K562 (cell line): ENCODE measurements around the gene OR4D2. TPM values are rescaled to one million over a fixed set of nuclear protein-coding genes. Genes with fewer than 3 reads are reported as not detected.

Experiments used
- ATAC-seq: fragments of 200-7000 bp; cut with Tn5 transposase; 3 replicates; pipeline ENCODE4 v1.9.1; 2020; ENCODE audit warnings: moderate library complexity
- BruUV-seq: library from RNA; stranded (reverse); fragments of 400-500 nt; replicated peaks from 2 replicates; lab custom pipeline; 2021; lab: Mats Ljungman, UMichigan
- CTCF ChIA-PET: fragments of 300-600 bp; formaldehyde crosslinking; extraction: SDS; loops from one replicate; lab custom pipeline; 2021; ENCODE audit warnings: low intra/inter-chr PET ratio; lab: Yijun Ruan, JAX
- POLR2A ChIA-PET: fragments of 300-600, 350-650 bp; sonication (Branson Sonifier 250); formaldehyde crosslinking; extraction: SDS; loops from one replicate; lab custom pipeline; 2021; ENCODE audit warnings: antibody characterized with exemption, inconsistent platforms; lab: Yijun Ruan, JAX
- DNase-seq, 4 experiments: peaks; one replicate each; pipeline versions ENCODE4 v3.0.0 to v3.0.0-alpha.2; 2011 to 2018; ENCODE audit warnings: low spot score in 3 of 4, mixed read lengths in 3 of 4; ENCODE audit errors: extremely low read depth in 1 of 4
- FAIRE-seq: peaks from 2 replicates; lab custom pipeline; 2011; peaks lifted over from hg19 to GRCh38; lab: Jason Lieb, UNC
- H2AFZ ChIP-seq: 2 replicates; pipeline ENCODE4 v1.6.0; 2011; ENCODE audit warnings: low read depth, low read length, control low read depth, inconsistent platforms
- H3K27ac ChIP-seq: fragments of 200-600 bp; 3 replicates; pipeline ENCODE4 v1.8.0; 2011; ENCODE audit warnings: low read depth, mild to moderate bottlenecking, control low read depth, inconsistent platforms, low read length, moderate library complexity, mixed read lengths; ENCODE audit errors: extremely low read depth
- H3K27me3 ChIP-seq, 2 experiments: fragments of 300-600 bp in 1 of 2; 2 replicates in 1 of 2; 3 replicates in 1 of 2; pipeline versions ENCODE4 v1.6.0 to v1.8.0; 2011; ENCODE audit warnings: inconsistent platforms in 2 of 2, low read length in 2 of 2, mild to moderate bottlenecking in 1 of 2, mixed read lengths in 1 of 2, moderate library complexity in 1 of 2; ENCODE audit not compliant: control insufficient read depth in 2 of 2, insufficient read depth in 2 of 2
- H3K36me3 ChIP-seq: fragments of 300-600 bp; 3 replicates; pipeline ENCODE4 v1.8.0; 2011; ENCODE audit warnings: mild to moderate bottlenecking, low read length, inconsistent platforms; ENCODE audit not compliant: control insufficient read depth, insufficient read depth
- H3K4me1 ChIP-seq, 2 experiments: fragments of 200-600 bp in 1 of 2; replicated peaks in 1 of 2; 2 replicates in 1 of 2; 3 replicates in 1 of 2; pipeline versions ENCODE4 v1.5.1 to v1.8.0; 2011; ENCODE audit warnings: inconsistent platforms in 2 of 2, low read length in 2 of 2, mild to moderate bottlenecking in 1 of 2, mixed read lengths in 1 of 2, moderate library complexity in 1 of 2; ENCODE audit not compliant: control insufficient read depth in 2 of 2, insufficient read depth in 2 of 2
- H3K4me2 ChIP-seq: 2 replicates; pipeline ENCODE4 v1.6.1; 2011; ENCODE audit warnings: low read length, control low read depth, inconsistent platforms, mixed read lengths; ENCODE audit not compliant: insufficient read depth
- H3K4me3 ChIP-seq: fragments of 200-600 bp; sonication (generic), shearing (Covaris generic); 2 replicates; pipeline ENCODE4 v1.5.1; 2016; ENCODE audit warnings: control low read depth, inconsistent platforms
- H3K79me2 ChIP-seq: fragments of 200-600 bp; 3 replicates; pipeline ENCODE4 v1.8.0; 2011; ENCODE audit warnings: low read length, inconsistent platforms; ENCODE audit not compliant: control insufficient read depth, insufficient read depth
- H3K9ac ChIP-seq, 2 experiments: 2 replicates each; pipeline versions ENCODE4 v1.6.0 to v1.6.1; 2011; ENCODE audit warnings: low read depth in 2 of 2, low read length in 2 of 2, control low read depth in 1 of 2, inconsistent platforms in 1 of 2, mild to moderate bottlenecking in 1 of 2, mixed read lengths in 1 of 2; ENCODE audit not compliant: insufficient read depth in 1 of 2
- H3K9me1 ChIP-seq: one replicate; pipeline ENCODE4 v1.6.0; 2011; ENCODE audit warnings: inconsistent platforms, mild to moderate bottlenecking, low read length, moderate library complexity; ENCODE audit not compliant: control insufficient read depth, insufficient read depth
- H3K9me3 ChIP-seq: replicated peaks from 2 replicates; pipeline ENCODE4 v1.5.1; 2011; ENCODE audit warnings: low read depth, low read length, inconsistent platforms; ENCODE audit not compliant: control insufficient read depth, insufficient read depth
- H4K20me1 ChIP-seq: replicated peaks from 2 replicates; pipeline ENCODE4 v1.6.1; 2011; ENCODE audit warnings: low read length, inconsistent platforms, mixed read lengths; ENCODE audit not compliant: control insufficient read depth, insufficient read depth
- ADNP ChIP-seq: fragments of 200-800 bp; sonication (Bioruptor generic); IDR thresholded peaks from 2 replicates; pipeline ENCODE4 v1.6.1; 2016; ENCODE audit warnings: missing genetic modification characterization, missing compliant biosample characterization
- ARID2 ChIP-seq: fragments of 450-650 bp; IDR thresholded peaks from 2 replicates; pipeline ENCODE4 v1.6.1; 2017; ENCODE audit warnings: antibody characterized with exemption, mild to moderate bottlenecking
- ATF4 ChIP-seq: fragments of 450-650 bp; formaldehyde crosslinking; IDR thresholded peaks from 2 replicates; pipeline ENCODE4 v1.4.0; 2022; ENCODE audit warnings: mild to moderate bottlenecking, moderate library complexity
- CAMTA2 ChIP-seq: fragments of 250-450 bp; sonication (Bioruptor Pico); conservative IDR thresholded peaks from 2 replicates; pipeline ENCODE4 v1.5.1; 2022
- E2F8 ChIP-seq: fragments of 450-650 bp; IDR thresholded peaks from 2 replicates; pipeline ENCODE4 v1.7.1; 2018; ENCODE audit warnings: mild to moderate bottlenecking, low read depth; ENCODE audit not compliant: partially characterized antibody
- ETS1 ChIP-seq: conservative IDR thresholded peaks from 2 replicates; pipeline ENCODE4 v1.6.1; 2011; ENCODE audit warnings: low read depth, mild to moderate bottlenecking, low read length; ENCODE audit not compliant: control insufficient read depth
- FOXK2 ChIP-seq, 2 experiments: fragments of 450-650 bp; IDR thresholded peaks in 1 of 2; conservative IDR thresholded peaks in 1 of 2; 2 replicates each; pipeline ENCODE4 v1.6.1; 2016; ENCODE audit warnings: low read depth in 2 of 2, mild to moderate bottlenecking in 1 of 2
- HMGXB4 ChIP-seq: sonication (generic); formaldehyde crosslinking; IDR thresholded peaks from 2 replicates; pipeline ENCODE4 v1.8.1; 2023; ENCODE audit warnings: mild to moderate bottlenecking, missing genetic modification reagents
- HNRNPL ChIP-seq: fragments of 200-400 bp; formaldehyde crosslinking; IDR thresholded peaks from 2 replicates; pipeline ENCODE4 v1.6.1; 2017; ENCODE audit warnings: low read depth, mild to moderate bottlenecking, low read length
- LEF1 ChIP-seq: fragments of 450-650 bp; IDR thresholded peaks from 2 replicates; pipeline ENCODE4 v1.6.1; 2016; ENCODE audit warnings: mild to moderate bottlenecking
- NCOA4 ChIP-seq: fragments of 450-650 bp; IDR thresholded peaks from 2 replicates; pipeline ENCODE4 v1.6.1; 2018; ENCODE audit warnings: mild to moderate bottlenecking; ENCODE audit not compliant: partially characterized antibody
- PHB2 ChIP-seq: fragments of 450-650 bp; IDR thresholded peaks from 2 replicates; pipeline ENCODE4 v1.6.1; 2017; ENCODE audit warnings: low read depth
- ZC3H11A ChIP-seq: IDR thresholded peaks from 2 replicates; pipeline ENCODE4 v1.6.1; 2012; ENCODE audit warnings: low read depth, low read length, improper control_type of control experiment
- ZNF133 ChIP-seq: fragments of 250-450 bp; sonication (Bioruptor Pico); IDR thresholded peaks from 2 replicates; pipeline ENCODE4 v1.4.0; 2020; ENCODE audit warnings: mild to moderate bottlenecking
- ZNF134 ChIP-seq: fragments of 250-450 bp; sonication (Bioruptor Pico); conservative IDR thresholded peaks from 2 replicates; pipeline ENCODE4 v1.4.0; 2020
- ZNF143 ChIP-seq: sonication (generic); formaldehyde crosslinking; IDR thresholded peaks from 2 replicates; pipeline ENCODE4 v1.9.0; 2022; ENCODE audit warnings: mild to moderate bottlenecking, missing genetic modification reagents
- ZNF431 ChIP-seq: sonication (generic); formaldehyde crosslinking; IDR thresholded peaks from 2 replicates; pipeline ENCODE4 v1.8.0; 2022; ENCODE audit warnings: mild to moderate bottlenecking, missing genetic modification reagents
- ZNF764 ChIP-seq: fragments of 250-450 bp; sonication (Bioruptor Pico); IDR thresholded peaks from 2 replicates; pipeline ENCODE4 v1.4.0; 2020; ENCODE audit warnings: low read depth, mild to moderate bottlenecking, moderate library complexity
- WGBS: fragments of 100-300 bp; shearing (Covaris generic); methylation state at CpG from one replicate; pipeline ENCODE4 v1.1.6; 2016; ENCODE audit warnings: low coverage, mixed read lengths; ENCODE audit not compliant: insufficient coverage; ENCODE audit errors: missing lambda C conversion rate; 5-methylcytosine and 5-hydroxymethylcytosine counted together
- in situ Hi-C: fragments of 300-500 bp; cut with MboI; formaldehyde crosslinking; loops from 4 replicates; pipeline ENCODE4 v1.15.0; 2018; ENCODE audit warnings: inconsistent platforms, mixed read lengths
- intact Hi-C: fragments of 100-400 bp; cut with micrococcal nuclease; formaldehyde crosslinking; loops from 2 replicates; pipeline ENCODE4 v1.14.2; 2022
- polyA plus RNA-seq, 8 experiments: library from polyadenylated mRNA; depleted of rRNA in 4 of 8; stranded (reverse) in 5 of 8; unstranded in 3 of 8; fragments of >200 nt; fragmentation: Nextera tagmentation in 2 of 8; fragmentation: Illumina TruSeq in 1 of 8; extraction: Ambion mirVana in 2 of 8; extraction: Trizol in 1 of 8; gene quantifications; 2 replicates each; pipeline versions ENCODE4 v1.2.1 to v1.2.3, GENCODE V29; 2011 to 2014; ENCODE audit warnings: inconsistent platforms in 1 of 8, missing spikeins in 1 of 8
- total RNA-seq, 7 experiments: library from RNA; depleted of rRNA in 6 of 7; stranded (reverse); fragments of >200 nt in 6 of 7; fragmentation: Illumina TruSeq in 2 of 7; extraction: Trizol in 2 of 7; gene quantifications; 2 replicates each; pipeline versions ENCODE4 v1.2.1 to v1.2.3, GENCODE V29; 2011 to 2021; ENCODE audit warnings: low replicate concordance in 1 of 7

The OR4D2 gene
- total and polyA plus RNA-seq, 9 of the 15 experiments (the other 6 are each of a cell fraction or from before 2014, with no cell fraction given), result not detected

- H3K4me2 ChIP-seq, result no peak overlapping the region
- no TSS peak for BruUV-seq
- TF ChIP-seq E2F8 (no peak), ZNF134 (CRISPR knock-in tag) (no peak), ETS1 (no peak), HMGXB4 (CRISPR knock-in tag) (no peak), NCOA4 (no peak), FOXK2 (conservative IDR thresholded peaks at IDR 0.05 in 1 of 2, IDR thresholded peaks at IDR 0.05 in 1 of 2; ENCODE audit: low read depth in 2 of 2) (no peak), HNRNPL (no peak), ZC3H11A (no peak), ZNF143 (CRISPR knock-in tag) (no peak), LEF1 (no peak), ZNF431 (no peak), ATF4 (no peak), ADNP (tag) (no peak), ARID2 (no peak), CAMTA2 (CRISPR knock-in tag) (no peak), ZNF764 (CRISPR knock-in tag) (no peak), PHB2 (no peak), ZNF133 (no peak)
These were observed 22.0 kb upstream of the OR4D2 start for GRCh38 chr17:58144801-58145200.

More at GRCh38 chr17:58144801-58145200, 22.0 kb upstream of the OR4D2 start:
- Histone ChIP-seq H3K27ac (no peak overlapping the region), H3K4me1 (no peaks in the 10 kb centered on the region), H3K9me1 (no peaks in the 10 kb centered on the region), H4K20me1 (no peaks in the 10 kb centered on the region), H3K9ac (no peak overlapping the region), H3K36me3 (no peaks in the 10 kb centered on the region), H2AFZ (no peak overlapping the region), H3K4me3 (no peak overlapping the region), H3K9me3 (no peaks in the 10 kb centered on the region), H3K79me2 (no peaks in the 10 kb centered on the region), H3K27me3 (peaks cover 5 to 10% of the 10 kb centered on the region in 2 experiments; a peak in 2 of 5 replicates)
- in situ Hi-C loops, result no loop called here
- ATAC-seq (no peak), FAIRE-seq (no peak), DNase-seq (no peak)
- intact Hi-C loops, result no loop called here
- POLR2A ChIA-PET, result no interaction called here
- CTCF ChIA-PET, result no interaction called here
- WGBS, result 0% methylated on average over 1 of the region's 1 CpG
